Ramos (cell line): ENCODE measurements around the gene OR5K3.
"Not testable (repeated sequence)": the region's sequence is repeated elsewhere in the genome, so short reads cannot be mapped to it uniquely, and the experiment has no call there.

ENCODE experiments used
- in situ Hi-C: fragments of 300-500 bp; cut with MboI; formaldehyde crosslinking; loops from one replicate; pipeline ENCODE4 v1.14.3; 2022; ENCODE audit warnings: low sequenced_read_pairs; ENCODE audit not compliant: unreplicated experiment

Gene OR5K3

DNA sequence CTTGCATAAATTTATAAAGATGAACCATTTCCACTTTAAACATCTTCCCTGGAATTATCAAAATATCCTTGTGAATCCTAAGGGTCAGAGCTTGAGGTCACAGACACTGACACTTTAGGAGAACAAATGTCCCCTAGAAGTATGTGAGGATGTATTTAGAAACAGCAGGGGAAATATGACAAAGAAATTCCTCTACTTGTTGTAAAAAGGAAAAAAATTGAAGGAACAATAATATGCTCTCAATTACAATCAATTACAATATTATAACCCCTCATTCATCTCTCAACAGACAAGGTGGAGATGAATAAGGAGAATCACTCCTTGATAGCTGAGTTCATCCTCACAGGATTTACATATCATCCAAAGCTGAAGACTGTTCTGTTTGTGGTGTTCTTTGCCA, at the start of gene OR5K3:
OR5K3 (plus strand) TSS at position 301 of the 400 bp plus-strand sequence; CDS start at position 301, 0 bp downstream.
- in situ Hi-C loops, result no loop called here

DNA sequence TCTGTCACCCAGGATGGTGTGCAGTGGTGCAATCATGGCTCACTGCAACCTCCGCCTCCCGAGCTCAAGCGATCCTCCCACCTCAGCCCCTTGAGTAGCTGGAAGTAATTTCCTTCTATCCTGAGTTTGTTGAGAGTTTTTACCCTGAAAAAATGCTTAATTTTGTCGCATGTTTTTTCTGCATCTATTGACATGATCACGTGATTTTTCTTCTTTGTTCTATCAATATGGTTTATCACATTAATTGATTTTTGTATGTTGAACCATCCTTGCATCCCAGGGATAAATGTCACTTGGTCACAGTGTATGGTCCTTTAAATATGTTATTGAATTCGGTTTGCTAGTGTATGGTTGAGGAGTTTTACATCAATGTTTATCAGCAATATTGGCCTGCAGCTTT, 48.7 kb upstream of the OR5K3 start:
- in situ Hi-C loops, result no loop called here

DNA sequence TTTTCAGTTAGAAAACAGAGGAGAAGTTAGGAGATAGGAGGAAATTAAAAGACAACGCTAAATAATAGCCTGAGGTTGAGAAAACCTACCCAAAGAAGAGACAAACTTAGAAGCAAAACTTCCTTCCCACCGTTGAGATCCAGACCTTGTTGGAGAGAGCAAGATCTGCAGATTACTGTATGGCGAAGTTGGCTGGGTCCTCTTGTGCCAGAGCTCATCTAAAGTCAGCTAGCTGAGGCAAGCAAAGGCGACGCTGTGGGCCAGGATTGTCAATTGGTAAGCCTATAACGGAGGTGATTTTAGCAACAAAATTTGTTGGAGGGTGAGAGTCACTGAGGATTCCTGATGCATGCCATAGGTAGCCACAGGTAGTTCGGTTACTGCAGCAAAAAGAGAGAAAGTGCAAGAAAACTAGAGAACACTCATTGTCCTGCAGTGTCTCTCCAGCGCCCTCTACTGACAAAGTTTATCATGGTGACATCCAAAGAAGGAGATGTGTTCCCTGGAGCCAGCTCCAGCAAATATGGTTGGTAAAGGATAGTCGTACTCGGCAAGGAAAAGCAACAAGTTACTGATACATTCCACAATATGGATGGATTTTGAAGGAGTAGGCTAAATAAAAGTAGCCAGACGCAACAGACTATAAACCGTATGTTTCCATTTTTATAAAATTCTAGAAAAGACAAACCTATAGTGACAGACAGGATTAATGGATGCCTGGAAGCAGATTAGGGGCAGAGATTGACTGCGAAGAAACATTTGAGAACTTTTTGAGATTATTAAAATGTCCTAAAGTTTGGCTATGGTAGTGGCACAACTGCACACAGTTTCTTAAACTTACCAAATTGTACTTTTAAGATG, 46.6 kb upstream of the OR5K3 start:
- in situ Hi-C loops, result no loop called here

GRCh38 chr3:98350082-98350481, 40.4 kb upstream of the OR5K3 start:
- in situ Hi-C loops, result no loop called here

GRCh38 chr3:98353554-98353953, 36.9 kb upstream of the OR5K3 start, which contains the start of gene OR5K4:
OR5K4 (plus strand) TSS chr3:98353854; CDS start chr3:98353854, 0 bp downstream.
- in situ Hi-C loops, result no loop called here

GRCh38 chr3:98359250-98359649, 31.2 kb upstream of the OR5K3 start:
- in situ Hi-C loops, result no loop called here

DNA sequence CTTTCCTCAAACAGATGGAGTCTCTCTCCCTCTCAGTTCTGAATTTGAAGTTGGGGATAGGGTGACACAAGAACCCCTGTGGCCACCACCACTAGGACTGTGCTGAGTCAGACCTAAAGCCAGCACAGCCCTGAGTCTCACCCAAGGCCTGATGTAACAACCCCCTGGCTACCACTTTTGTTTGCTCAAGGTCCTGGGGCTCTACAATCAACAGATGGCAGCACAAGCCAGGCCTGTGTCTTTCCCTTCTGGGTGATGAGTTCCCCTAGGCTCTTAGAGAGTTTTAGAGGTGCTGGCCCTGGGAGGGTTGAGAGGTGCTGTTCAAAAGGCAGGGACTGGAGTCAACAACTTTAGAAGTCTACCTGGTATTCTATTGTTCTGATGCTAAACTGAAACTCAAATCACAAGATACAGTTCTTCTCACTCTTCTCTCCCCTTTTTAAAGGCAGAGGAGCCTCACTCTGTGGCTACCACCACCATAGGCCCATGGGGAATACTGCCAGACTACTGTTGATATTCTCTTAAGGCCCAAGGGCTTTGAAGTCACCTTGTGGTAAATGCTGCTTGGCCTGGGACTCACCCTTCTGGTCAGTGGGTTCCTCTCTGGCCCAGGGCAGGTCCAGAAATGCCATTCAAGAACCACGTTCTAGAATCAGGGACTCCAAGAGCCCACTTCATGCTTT, 30.3 kb upstream of the OR5K3 start:
- in situ Hi-C loops, result no loop called here

- in situ Hi-C loops, result no loop called here
Observed at GRCh38 chr3:98360681-98361080, 29.8 kb upstream of the OR5K3 start.

- in situ Hi-C loops, result no loop called here
Observed at GRCh38 chr3:98361289-98361688, 29.2 kb upstream of the OR5K3 start.

DNA sequence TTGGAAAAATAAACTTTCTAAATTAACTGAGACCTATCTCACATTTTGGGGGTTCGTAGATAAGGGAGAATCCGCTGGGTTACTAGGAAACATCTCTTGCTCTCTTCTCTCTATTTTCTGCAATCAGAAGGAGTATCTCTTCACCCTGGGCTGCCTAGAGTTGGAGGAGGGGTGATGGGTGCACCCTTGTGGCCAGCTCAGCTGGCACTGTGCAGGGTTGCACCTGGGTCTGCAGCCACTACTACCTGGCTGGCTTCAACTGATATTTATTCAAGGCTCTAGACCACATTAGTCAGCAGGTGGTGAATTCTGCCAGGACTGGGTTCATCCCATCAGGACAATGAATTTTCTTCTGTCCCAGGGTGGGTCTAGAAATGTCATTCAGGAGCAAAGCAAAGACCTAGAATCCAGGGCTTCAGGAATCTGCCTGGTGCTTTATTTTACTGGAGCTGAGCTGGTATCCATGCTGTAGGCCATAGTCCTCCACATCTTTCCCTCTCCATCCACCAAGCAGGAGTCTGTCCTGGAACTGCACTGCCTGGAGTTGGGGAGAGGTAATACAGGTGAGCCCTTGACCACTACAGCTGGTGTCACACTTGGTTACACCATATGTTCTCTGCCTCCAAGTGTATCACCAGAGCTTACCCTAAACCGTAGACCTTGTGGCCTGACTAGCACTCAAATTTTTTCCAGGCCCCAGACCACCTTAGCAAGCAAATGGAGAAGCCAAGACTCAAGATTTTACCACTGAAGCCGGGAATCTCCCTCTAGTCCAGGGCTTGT, 22.8 kb upstream of the OR5K3 start:
- in situ Hi-C loops, result no loop called here

DNA sequence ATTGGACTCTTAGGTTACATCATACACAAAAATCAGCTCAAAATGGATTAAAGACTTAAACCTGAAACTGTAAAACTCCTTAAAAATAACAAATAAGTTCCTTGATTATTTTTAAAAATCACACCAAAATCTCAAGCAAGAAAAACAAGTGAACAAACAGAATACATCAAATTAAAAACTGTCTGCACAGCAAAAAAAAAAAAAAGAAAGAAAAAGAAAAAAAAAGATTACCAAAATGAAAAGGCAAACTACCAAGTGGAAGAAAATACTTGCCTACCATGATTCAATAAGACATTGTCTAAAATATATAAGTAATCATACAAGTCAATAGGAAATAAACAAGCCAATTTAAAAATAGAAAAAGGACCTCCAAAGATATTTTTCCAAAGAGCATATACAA, 19.3 kb upstream of the OR5K3 start:
- in situ Hi-C loops, result no loop called here

DNA sequence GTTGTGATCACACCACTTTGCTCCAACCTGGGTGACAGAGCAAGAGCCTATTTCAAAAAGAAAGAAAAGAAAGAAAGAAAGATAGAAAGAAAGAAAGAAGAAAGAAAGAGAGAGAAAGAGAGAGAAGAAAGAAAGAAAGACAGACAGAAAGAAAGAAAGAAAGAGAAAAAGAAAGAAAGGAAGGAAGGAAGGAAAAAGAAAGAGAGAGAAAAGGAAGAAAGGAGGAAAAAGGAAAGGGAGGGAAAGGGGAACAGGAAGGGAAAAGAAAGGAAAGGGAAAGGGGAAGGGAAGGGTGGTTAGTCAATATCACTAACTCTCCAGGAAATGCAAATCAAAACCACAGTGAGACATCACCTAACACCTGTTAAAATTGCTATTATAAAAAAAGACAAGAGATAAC, 18.6 kb upstream of the OR5K3 start:
- in situ Hi-C loops, result no loop called here

GRCh38 chr3:98372445-98372844, 18.0 kb upstream of the OR5K3 start:
- in situ Hi-C loops, result no loop called here

DNA sequence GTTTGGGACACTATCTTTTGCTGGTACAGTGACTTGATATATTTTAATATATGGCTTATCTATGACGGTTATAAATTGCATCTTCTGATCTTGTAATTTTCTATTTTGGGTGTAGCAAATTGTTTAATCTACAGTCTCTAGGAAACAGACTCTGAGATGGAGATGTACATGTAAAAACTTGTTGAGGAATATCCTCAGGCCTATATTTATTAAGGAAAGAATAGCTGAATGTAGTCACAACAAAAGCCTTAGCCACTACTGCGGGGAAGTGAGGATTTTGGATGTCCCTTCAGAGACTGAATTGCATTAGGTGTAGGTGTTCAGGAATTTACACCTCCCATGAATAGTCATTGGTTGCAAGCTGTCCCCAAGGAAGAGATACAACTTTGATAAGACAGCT, 13.8 kb upstream of the OR5K3 start:
- in situ Hi-C loops, result no loop called here

GRCh38 chr3:98388147-98388546, 2.3 kb upstream of the OR5K3 start:
- in situ Hi-C loops, result no loop called here

- in situ Hi-C loops, result no loop called here
Observed at GRCh38 chr3:98395101-98395500, 4.6 kb downstream of the OR5K3 start.

GRCh38 chr3:98396482-98396881, 6.0 kb downstream of the OR5K3 start:
- in situ Hi-C loops, result not testable (repeated sequence)

GRCh38 chr3:98398513-98398912, 8.0 kb downstream of the OR5K3 start:
- in situ Hi-C loops, result no loop called here

DNA sequence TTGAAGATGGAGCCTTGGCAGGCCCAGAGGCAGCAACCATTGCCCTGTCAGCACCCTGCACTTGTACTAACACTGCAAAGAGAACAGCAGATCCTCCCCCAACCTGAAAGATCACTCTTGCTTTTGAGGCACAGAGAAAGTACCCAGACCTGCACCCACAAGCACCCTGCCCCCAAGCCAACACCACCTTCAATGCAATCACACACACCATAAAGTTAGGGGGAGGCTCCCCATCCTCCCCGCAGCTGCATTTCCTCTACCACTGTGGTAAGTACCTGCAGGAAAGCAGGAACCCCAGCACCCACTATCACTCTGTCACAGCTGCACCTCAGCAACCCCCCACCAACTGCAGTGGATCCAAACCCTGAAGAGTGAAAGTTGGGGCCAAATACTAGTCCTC, 12.0 kb downstream of the OR5K3 start:
- in situ Hi-C loops, result no loop called here

DNA sequence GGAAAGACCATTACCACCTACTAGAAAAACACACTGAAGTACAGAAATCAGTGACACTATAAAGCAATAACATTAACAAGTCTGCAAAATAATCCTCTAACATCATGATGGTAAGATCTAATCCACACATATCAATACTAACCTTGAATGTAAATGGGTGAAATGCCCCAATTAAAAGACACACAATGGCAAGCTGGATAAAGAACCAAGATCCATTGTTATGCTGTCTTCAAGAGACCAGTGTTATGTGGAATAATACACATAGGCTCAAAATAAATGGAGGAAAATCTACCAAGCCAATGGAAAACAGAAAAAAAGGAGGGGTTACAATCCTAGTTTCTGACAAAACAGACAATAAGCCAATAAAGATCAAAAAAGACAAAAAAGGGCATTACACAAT, 13.5 kb downstream of the OR5K3 start:
- in situ Hi-C loops, result no loop called here

DNA sequence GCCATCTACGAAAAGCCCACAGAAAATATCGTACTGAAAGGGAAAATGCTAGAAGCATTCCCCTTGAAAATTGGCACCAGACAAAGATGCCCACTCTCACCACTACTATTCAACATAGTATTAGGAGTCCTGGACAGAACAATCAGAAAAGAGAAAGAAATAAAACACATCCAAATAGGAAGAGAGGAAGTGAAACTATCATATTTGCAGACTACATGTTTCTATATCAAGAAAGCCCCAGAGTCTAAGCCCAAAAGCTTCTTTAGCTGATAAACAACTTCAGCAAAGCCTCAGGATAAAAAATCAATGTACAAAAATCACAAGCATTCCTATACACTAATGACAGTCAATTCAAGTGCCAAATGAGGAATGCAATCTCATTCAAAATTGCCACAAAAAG, 15.6 kb downstream of the OR5K3 start:
- in situ Hi-C loops, result no loop called here
